GM23338 (cell line): ENCODE data around the gene FLNC.

Experiments used
- EZH2 ChIP-seq: fragments of 200-600 bp; sonication (generic); IDR thresholded peaks from one replicate; pipeline ENCODE4 v1.8.0; 2017; ENCODE audit warnings: antibody characterized with exemption, mild to moderate bottlenecking, low read depth; ENCODE audit not compliant: unreplicated experiment
- POLR2AphosphoS5 ChIP-seq: IDR thresholded peaks from 2 replicates; pipeline ENCODE4 v1.6.1; 2016; ENCODE audit warnings: antibody characterized with exemption, low read depth
- TF ChIP-seq, protein P1 (sequence below), 2 experiments: fragments of 200-600 bp in 1 of 2; sonication (generic) in 1 of 2; conservative IDR thresholded peaks; 2 replicates each; pipeline versions ENCODE4 v1.5.1 to v1.6.1; 2016 to 2017; ENCODE audit warnings: antibody characterized with exemption in 2 of 2, low read depth in 2 of 2, mild to moderate bottlenecking in 2 of 2, moderate library complexity in 1 of 2
- TF ChIP-seq, protein P2 (sequence below): IDR thresholded peaks from one replicate; pipeline ENCODE4 v1.6.1; 2018; ENCODE audit warnings: antibody characterized with exemption; ENCODE audit not compliant: unreplicated experiment

DNA sequence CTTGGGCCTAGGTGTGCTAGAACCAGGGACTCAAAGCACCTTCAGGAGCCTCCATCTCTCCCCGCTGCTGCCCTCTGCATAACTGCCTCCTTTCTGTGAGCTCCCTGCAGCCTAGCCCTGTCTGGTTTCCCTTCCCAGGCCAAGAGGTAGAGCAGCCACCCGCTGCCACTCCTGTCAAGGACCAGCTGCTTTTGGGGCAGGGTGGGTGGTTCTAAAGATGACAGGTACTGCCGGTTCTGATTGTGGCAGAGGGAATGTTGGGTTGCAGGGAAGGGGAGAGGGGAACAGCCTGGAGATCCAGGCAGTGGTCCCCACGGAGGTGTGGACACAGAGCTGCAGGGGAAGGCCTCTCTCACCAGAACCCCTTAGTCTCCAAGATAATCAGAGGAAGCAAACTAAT lies 3.7 kb upstream of the FLNC start:
- TF ChIP-seq, protein P1, sequence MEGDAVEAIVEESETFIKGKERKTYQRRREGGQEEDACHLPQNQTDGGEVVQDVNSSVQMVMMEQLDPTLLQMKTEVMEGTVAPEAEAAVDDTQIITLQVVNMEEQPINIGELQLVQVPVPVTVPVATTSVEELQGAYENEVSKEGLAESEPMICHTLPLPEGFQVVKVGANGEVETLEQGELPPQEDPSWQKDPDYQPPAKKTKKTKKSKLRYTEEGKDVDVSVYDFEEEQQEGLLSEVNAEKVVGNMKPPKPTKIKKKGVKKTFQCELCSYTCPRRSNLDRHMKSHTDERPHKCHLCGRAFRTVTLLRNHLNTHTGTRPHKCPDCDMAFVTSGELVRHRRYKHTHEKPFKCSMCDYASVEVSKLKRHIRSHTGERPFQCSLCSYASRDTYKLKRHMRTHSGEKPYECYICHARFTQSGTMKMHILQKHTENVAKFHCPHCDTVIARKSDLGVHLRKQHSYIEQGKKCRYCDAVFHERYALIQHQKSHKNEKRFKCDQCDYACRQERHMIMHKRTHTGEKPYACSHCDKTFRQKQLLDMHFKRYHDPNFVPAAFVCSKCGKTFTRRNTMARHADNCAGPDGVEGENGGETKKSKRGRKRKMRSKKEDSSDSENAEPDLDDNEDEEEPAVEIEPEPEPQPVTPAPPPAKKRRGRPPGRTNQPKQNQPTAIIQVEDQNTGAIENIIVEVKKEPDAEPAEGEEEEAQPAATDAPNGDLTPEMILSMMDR (conservative IDR thresholded peaks at IDR 0.05; ENCODE audit: low read depth in 2 of 2): no peak
- no peak for TF ChIP-seq EZH2
- TF ChIP-seq POLR2AphosphoS5: no peak
- TF ChIP-seq, protein P2, sequence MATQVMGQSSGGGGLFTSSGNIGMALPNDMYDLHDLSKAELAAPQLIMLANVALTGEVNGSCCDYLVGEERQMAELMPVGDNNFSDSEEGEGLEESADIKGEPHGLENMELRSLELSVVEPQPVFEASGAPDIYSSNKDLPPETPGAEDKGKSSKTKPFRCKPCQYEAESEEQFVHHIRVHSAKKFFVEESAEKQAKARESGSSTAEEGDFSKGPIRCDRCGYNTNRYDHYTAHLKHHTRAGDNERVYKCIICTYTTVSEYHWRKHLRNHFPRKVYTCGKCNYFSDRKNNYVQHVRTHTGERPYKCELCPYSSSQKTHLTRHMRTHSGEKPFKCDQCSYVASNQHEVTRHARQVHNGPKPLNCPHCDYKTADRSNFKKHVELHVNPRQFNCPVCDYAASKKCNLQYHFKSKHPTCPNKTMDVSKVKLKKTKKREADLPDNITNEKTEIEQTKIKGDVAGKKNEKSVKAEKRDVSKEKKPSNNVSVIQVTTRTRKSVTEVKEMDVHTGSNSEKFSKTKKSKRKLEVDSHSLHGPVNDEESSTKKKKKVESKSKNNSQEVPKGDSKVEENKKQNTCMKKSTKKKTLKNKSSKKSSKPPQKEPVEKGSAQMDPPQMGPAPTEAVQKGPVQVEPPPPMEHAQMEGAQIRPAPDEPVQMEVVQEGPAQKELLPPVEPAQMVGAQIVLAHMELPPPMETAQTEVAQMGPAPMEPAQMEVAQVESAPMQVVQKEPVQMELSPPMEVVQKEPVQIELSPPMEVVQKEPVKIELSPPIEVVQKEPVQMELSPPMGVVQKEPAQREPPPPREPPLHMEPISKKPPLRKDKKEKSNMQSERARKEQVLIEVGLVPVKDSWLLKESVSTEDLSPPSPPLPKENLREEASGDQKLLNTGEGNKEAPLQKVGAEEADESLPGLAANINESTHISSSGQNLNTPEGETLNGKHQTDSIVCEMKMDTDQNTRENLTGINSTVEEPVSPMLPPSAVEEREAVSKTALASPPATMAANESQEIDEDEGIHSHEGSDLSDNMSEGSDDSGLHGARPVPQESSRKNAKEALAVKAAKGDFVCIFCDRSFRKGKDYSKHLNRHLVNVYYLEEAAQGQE: no peak
